GM21515 (cell line): ENCODE results near the gene IDI2.

Experiments used
- ATAC-seq: cut with Tn5 transposase; IDR thresholded peaks from one replicate; pipeline ENCODE4 v1.9.1; 2021; ENCODE audit not compliant: unreplicated experiment

IDI2 gene

DNA sequence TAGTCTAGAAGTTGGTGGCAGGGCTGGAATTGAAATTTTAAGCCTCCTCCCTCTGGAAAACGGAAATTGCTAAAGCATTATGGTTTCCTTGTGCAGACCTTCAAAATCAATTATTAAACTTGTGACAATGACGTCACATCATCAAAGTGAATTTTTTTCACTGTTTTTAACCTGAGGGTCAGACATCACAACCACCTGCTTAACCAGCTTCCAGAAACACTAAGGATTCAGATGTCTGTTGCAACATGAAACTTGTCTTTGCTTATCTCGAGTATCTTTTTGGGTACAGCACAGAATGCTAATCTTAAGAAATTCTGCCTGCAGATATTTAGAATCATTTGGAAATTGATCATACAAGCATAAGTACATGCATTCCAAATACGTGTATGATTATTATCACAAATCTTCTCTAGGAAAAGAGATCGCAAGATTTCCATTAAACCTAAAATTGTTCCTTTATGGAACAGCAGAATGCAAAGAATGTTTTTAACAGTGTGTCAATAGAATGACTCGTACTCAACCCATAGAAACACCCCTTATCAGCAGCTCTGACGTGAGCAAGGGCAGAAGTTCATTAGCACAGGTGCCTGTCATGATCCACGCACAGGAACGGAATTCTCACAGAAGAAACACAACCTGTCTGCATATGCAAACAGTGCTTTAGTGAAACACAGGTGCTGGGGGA, 41.5 kb downstream of the IDI2 start:
- ATAC-seq, result no peak

DNA sequence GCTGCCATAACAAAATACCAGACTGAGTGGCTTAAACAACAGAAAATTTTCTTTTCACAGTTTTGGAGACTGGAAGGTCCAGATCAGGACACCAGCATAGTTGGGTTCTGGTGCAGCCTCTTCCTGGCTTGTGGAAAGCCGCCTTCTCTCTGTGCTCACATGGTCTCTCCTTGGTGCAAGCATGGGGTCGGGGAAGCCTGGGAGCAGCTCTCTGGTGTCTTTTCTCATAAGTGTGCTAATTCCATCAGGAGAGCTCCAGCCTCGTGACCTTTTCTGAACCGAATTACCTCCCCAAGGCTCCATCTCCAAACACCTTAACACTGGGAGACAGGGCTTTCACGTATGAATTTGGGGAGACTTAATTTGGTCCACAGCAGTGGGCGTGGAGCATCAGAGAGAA, 42.3 kb downstream of the IDI2 start:
- ATAC-seq, result no peak

DNA sequence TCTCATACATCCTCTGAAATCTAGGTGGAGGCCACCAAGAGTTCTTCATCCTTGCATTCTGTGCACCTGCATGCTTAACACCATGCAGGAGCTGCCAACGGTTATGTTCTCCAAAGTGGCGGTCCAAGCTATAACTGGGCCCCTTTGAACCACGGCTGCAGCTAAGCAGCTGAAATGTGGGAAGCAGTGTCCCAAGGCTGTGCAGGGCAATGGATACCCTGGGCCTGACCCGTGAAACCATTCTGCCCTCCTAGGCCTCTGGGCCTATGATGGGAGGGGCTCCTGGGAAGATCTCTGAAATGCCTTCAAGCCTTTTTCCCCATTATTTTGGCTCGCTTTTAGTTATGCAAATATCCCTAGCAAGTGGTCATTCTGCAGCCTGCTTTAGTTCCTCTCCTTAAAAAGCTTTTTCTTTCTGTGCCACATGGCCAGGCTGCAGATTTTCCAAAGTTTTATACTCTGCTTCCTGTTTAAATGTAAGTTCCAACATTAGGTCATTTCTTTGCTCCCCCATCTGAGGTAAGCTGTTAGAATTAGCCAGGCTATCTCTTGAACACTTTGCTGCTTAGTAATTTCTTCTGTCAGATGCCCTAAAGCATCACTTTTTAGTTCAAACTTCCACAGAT, 45.1 kb downstream of the IDI2 start:
- no peak for ATAC-seq

DNA sequence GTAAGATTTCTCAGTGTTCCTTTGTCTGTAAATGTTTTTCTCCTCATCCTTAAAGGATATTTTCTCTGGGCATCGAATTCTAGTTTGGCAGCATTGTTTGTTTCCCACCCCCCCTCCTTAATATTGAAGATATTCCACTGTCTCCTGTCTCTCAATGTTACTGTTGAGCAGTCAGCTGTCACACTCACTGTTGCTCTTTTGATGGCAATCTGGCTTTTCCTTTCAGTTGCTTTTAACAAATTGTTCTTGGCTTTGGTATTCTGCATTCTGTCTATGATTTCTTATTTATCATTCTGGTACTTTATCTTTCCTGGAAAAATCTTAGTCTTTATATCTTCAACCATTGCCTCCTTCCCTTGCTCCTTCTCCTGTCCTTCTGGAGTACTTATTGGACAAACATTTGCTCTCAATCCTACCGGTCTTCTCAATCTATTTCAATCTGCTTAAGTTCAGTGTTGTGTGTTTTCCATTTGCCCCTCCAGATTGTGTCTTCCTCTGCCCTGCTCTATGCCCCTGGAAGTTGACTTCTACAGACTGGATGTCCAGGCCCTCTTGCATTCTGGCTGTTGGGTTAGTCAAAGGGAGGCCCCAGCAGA, 46.7 kb downstream of the IDI2 start:
- no peak for ATAC-seq

DNA sequence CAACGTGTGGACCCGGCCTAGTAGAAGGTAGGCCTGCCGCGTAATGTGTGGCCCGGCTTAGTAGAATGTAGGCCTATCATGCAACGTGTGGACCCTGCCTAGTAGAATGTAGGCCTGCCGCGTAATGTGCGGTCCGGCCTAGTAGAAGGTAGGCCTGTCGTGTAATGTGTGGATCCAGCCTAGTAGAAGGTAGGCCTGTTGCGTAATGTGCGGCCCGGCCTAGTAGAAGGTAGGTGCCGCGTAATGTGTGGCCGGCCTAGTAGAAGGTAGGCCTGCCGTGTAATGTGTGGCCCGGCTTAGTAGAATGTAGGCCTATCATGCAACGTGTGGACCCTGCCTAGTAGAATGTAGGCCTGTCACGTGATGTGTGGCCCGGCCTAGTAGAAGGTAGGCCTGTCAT, 49.3 kb downstream of the IDI2 start:
- no peak for ATAC-seq

DNA sequence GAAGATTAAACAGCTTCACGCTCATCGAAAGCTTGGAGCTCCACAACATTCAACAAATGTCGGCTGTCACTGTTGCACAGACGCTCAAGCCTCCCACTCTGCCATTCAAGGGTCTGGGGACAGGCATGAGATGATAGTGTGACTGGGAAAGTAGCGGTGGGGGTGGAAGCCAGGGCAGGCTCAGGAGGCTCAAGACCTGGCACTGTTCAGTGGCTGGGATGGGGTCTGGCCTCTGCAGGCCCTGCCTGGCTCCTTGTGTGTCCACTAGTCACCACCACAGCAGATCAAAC, 50.9 kb downstream of the IDI2 start:
- no peak for ATAC-seq

DNA sequence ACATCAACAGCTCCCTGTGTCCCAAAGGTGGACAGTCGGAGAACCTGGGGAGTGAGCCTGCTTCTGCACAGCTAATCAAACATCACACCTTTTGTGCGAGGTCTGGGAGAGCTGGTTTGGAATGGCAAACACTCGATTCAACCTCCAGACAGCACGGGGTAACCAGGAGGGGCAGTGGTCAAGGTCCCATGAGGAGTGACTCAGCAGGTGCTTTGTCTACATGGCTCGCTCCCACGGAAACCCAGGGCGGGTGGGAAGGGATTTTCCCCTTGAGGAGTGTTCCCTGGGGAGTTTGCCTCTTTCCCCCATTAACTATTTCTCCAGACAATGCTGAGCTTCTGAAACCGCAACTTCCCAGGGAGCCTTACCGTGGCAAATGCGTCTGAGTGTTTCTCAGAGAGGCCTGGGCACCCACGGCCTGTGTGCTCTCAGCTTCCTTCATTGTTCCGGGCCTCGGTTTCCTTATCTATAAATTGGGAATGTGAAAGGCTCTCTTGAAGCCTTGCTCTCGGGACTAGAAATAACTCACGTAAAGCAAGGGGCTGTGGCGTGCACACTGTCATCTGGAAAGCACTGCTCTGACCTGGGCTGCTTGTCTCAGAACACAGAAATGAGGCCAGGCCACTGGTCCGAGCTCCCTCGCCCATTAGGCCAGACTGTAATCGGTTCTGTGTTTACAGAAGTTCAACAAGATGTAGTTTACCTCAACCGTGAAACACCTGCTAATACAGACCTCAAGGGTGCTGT, 51.4 kb downstream of the IDI2 start:
- no peak for ATAC-seq

DNA sequence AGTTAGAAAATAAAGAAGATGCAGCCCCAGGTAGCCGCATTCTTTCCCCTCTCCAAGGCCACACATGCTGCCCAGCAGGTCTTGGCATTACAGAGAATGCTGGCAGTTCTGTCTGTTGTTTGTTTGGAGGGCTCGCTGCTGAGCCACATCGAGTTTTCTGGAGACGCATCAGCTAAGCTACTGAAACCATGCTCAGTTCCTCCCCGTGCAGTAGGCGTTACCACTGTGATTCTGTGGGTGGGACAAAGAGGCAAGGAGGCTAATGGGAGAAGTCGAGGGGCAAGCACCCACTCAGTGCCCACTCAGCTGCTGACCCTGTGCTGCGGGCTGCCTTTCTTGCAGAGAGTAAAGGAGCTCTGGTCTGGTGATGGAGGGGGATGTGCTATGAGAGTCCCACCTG, 52.9 kb downstream of the IDI2 start:
- ATAC-seq, result no peak

DNA sequence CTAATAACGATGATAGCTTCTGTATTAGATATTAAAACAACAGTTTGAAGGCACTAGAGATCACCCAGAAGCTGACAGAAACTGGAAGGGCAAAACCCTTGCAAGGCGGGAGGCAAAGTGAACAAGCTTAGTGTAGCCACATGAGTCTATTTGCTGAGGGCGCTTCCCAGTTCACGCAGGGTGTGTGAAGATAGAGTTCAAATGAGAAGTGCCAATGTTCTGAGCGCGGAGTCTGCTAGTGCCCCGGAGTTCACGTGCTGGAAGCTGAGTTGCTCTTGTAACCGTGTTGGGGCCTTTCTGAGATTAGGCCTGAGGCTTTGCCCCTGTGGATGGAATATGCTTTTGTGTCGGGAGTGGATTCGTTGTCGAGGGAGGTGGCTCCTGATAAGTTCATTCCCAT, 54.0 kb downstream of the IDI2 start:
- no peak for ATAC-seq

DNA sequence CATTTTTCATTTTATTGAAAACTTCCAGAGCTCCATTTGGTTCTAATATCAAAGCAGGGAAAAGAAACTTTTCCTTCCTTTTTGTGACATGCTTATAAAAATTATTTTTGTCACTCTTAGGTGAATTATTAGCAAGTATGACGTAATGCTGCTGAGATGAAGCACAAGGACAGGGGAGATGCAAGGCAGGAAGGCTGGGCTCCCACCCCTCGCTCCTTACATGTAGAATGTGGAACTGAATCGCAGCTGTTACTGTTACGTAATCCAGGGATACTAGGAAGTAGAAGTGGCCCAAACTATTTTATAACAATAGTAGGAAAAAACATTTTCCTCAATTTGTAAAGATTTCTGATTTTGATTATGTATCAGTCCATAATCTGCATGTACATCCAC, 54.5 kb downstream of the IDI2 start:
- no peak for ATAC-seq

DNA sequence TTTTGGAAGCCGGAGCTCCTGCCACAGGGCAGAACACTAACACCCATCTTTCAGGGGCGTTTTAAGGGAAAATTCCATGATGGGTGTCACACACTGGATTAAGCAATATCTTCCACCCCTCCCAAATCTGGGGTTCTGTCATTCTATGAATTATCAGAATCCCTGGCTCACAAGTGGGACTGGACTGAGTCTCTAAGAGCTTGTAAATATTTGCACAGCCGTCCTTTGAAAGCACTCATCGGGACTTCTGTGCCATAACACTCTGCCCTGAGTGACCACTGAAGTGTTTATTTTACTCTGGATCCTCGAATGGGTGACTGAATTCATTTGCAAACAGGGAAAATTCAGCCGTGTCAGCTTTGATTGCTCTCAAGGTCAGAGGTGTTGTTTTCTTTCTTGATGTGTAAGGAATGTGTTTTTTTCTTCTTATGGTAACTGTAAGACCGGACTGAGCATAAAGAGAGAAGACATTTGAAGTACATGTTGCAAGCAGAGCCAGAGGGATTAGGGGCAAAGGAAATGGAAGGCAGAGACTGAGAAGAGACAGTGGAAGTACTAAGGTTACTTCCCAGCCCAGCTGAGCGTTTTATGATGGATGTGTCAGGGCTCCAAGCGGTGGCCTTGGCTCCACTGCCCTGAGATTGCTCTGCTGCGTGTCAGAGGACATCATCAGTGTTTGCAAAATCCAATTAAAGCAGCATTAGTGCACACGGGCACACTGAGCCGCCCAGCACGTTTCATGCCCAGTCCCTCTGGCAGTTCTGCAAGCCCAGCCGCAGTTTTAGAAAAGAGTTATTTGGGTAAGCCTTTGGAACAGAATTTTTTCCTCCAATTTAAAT, 55.1 kb downstream of the IDI2 start:
- no peak for ATAC-seq

DNA sequence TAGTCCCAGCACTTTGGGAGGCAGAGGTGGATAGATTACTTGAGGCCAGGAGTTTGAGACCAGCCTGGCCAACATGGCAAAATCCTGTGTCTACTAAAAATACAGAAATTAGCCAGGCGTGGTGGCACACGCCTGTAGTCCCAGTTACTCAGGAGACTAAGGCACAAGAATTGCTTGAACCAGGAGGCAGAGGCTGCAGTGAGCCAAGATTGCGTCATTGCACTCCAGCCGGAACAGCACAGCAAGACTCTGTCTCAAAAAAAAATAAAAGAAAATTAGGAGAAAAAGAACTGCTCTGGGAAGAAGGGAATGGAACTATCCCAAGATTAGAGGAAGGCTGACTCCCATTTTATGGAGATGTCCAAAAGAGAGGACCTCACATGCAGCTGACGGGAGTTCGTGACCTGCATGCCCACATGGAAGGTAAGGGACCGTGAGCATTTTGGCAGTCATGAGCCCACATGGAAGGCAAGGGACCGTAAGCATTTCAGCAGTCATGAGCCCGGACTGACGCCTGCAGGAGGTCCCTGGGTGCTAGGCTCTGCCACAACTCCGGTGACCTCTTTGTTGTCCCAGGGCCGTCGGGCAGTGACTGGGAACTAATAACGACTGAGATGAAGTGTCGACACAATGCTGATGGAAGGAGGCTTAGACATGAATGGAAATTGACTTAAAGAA, 56.0 kb downstream of the IDI2 start:
- no peak for ATAC-seq
